ENCODE results near the gene HNRNPLL. TPM values are rescaled to one million over a fixed set of nuclear protein-coding genes. Genes with fewer than 3 reads are reported as not detected.

HNRNPLL gene
- total RNA-seq, 2 donors from 2014 or later = 70.9 to 74.1 TPM

GRCh38 chr2:38571193-38571592 is 31.5 kb downstream of the HNRNPLL start:
- H3K27me3 ChIP-seq (ENCODE audit: control insufficient read depth, insufficient read depth, low read length, poor library complexity, severe bottlenecking) = no peaks in the 10 kb centered on the region
- no peak overlapping the region for H3K9ac ChIP-seq (ENCODE audit: extremely low read depth, low read length, poor library complexity, severe bottlenecking)
- Mint-ChIP-seq H3K9me3 (no peaks in the 10 kb centered on the region), H3K27me3 (ENCODE audit: insufficient read depth) (no peaks in the 10 kb centered on the region), H3K4me3 (no peak overlapping the region), H3K4me1 (peaks cover 2% of the 10 kb centered on the region), H3K27ac (no peak overlapping the region), H3K36me3 (ENCODE audit: low read depth) (peaks cover 50% of the 10 kb centered on the region)
- DNase-seq = no peak
- TF ChIP-seq CTCF (conservative IDR thresholded peaks at IDR 0.05) = no peak
- WGBS, 2 experiments (ENCODE audit: insufficient coverage in 1 of 2, insufficient read length in 1 of 2) = 95 to 100% methylated on average over 3 to 4 of the region's 4 CpGs
- H3K36me3 ChIP-seq (ENCODE audit: control insufficient read depth, insufficient read depth, low read length) = peaks cover 95% of the 10 kb centered on the region
- no peaks in the 10 kb centered on the region for H3K4me1 ChIP-seq (ENCODE audit: control insufficient read depth, insufficient read depth, low read length)
- H3K4me3 ChIP-seq (ENCODE audit: low read length) = no peak overlapping the region
- H3K9me3 ChIP-seq (ENCODE audit: control insufficient read depth, low read length) = no peaks in the 10 kb centered on the region
- H3K27ac ChIP-seq (ENCODE audit: low read depth, low read length) = no peak overlapping the region

GRCh38 chr2:38568724-38569436 is 33.8 kb downstream of the HNRNPLL start:
- Mint-ChIP-seq H3K27ac (no peak overlapping the region), H3K36me3 (ENCODE audit: low read depth) (peaks cover 58% of the 10 kb centered on the region), H3K9me3 (no peaks in the 10 kb centered on the region), H3K4me1 (no peaks in the 10 kb centered on the region), H3K27me3 (ENCODE audit: insufficient read depth) (no peaks in the 10 kb centered on the region), H3K4me3 (no peak overlapping the region)
- Histone ChIP-seq H3K4me3 (ENCODE audit: low read length) (no peak overlapping the region), H3K27me3 (ENCODE audit: control insufficient read depth, insufficient read depth, low read length, poor library complexity, severe bottlenecking) (no peaks in the 10 kb centered on the region), H3K9me3 (ENCODE audit: control insufficient read depth, low read length) (no peaks in the 10 kb centered on the region), H3K9ac (ENCODE audit: extremely low read depth, low read length, poor library complexity, severe bottlenecking) (no peak overlapping the region), H3K36me3 (ENCODE audit: control insufficient read depth, insufficient read depth, low read length) (peaks cover 97% of the 10 kb centered on the region), H3K4me1 (ENCODE audit: control insufficient read depth, insufficient read depth, low read length) (no peaks in the 10 kb centered on the region), H3K27ac (ENCODE audit: low read depth, low read length) (no peak overlapping the region)
- 95 to 100% methylated on average over 2 to 5 of the region's 5 CpGs for WGBS, 2 experiments (ENCODE audit: insufficient coverage in 1 of 2, insufficient read length in 1 of 2)
- no peak for DNase-seq
- no peak for TF ChIP-seq CTCF (conservative IDR thresholded peaks at IDR 0.05)

GRCh38 chr2:38565333-38565732 is 37.4 kb downstream of the HNRNPLL start:
- Histone ChIP-seq H3K27ac (ENCODE audit: low read depth, low read length) (no peak overlapping the region), H3K27me3 (ENCODE audit: control insufficient read depth, insufficient read depth, low read length, poor library complexity, severe bottlenecking) (no peaks in the 10 kb centered on the region), H3K9ac (ENCODE audit: extremely low read depth, low read length, poor library complexity, severe bottlenecking) (no peak overlapping the region), H3K4me3 (ENCODE audit: low read length) (no peak overlapping the region), H3K9me3 (ENCODE audit: control insufficient read depth, low read length) (no peaks in the 10 kb centered on the region), H3K4me1 (ENCODE audit: control insufficient read depth, insufficient read depth, low read length) (no peaks in the 10 kb centered on the region), H3K36me3 (ENCODE audit: control insufficient read depth, insufficient read depth, low read length) (peaks cover 95% of the 10 kb centered on the region)
- no peaks in the 10 kb centered on the region for H3K27me3 Mint-ChIP-seq (ENCODE audit: insufficient read depth)
- H3K4me1 Mint-ChIP-seq = no peaks in the 10 kb centered on the region
- no peak overlapping the region for H3K27ac Mint-ChIP-seq
- H3K36me3 Mint-ChIP-seq (ENCODE audit: low read depth) = peaks cover 61% of the 10 kb centered on the region
- WGBS, 2 experiments (ENCODE audit: insufficient coverage in 1 of 2, insufficient read length in 1 of 2) = 85% methylated on average over 2 of the region's 2 CpGs; no CpG with 5 or more reads in 1 of the 2 experiments
- no peaks in the 10 kb centered on the region for H3K9me3 Mint-ChIP-seq
- no peak overlapping the region for H3K4me3 Mint-ChIP-seq
- DNase-seq = no peak
- TF ChIP-seq CTCF (conservative IDR thresholded peaks at IDR 0.05) = no peak
